ENCODE measurements around the gene CPNE6. TPM values are rescaled to one million over a fixed set of nuclear protein-coding genes. Genes with fewer than 3 reads are reported as not detected.
A peak's percentile ranks its signal among the peaks of the same experiment; 100 is the strongest.

CPNE6 gene
- total and polyA plus RNA-seq, 2 of the 13 experiments (the other 11 are each of a cell fraction or from before 2014, with no cell fraction given), result not detected

DNA sequence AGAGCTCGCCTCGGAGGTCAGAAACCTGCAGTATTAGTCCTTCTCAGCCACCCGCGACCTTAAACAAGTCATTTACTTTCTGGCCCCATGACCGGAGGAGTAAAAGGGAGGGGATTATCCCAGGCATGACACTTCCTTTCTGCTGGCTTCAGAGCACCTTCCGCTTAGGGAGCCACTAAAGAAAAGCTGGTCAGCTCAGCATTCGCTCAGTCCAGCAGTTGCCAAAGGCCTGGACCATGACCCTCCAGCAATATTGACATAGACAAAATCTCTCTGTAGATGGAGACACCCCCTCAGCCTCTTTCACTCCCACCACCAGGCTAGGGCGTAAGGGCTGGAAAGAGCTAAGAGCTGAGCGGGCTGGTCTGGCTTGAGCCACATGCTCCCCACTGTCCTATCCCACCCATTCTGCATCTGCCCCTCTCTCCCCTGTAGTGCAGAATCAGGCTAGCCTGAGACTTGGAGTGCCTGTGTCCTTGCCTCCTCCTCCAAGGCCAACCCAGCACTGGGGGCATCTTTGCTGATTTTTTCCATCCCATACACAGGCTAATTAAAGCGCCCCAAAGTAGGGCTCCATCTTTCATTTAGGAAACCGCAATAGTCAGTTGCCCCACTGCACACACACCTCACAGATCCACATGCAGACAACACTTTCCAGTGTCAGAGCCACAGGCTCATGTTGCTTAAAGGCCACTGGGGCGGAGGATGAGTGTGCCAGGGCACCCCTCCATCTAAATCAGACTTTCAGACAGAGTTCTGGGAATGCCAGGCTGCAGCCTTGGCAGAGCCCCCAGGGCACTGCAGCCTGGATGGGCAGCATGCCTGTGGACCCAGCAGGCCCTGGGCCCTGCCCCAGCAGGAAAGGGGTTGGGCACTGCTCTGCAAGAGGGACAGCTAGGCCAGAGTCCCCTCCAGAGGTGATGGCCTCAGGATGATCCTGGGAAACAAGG lies 4.0 kb upstream of the CPNE6 start (continued):
- TF ChIP-seq ZNF614 (CRISPR knock-in tag; IDR thresholded peaks at IDR 0.05; ENCODE audit: borderline replicate concordance) (peak; percentile 65; the same call in 1 of the 2 replicates), FOXJ3 (CRISPR knock-in tag; IDR thresholded peaks at IDR 0.05; ENCODE audit: borderline replicate concordance) (no peak), GZF1 (CRISPR knock-in tag; IDR thresholded peaks at IDR 0.05) (0 out of 2 replicates have a peak, but pooled peaks have one; percentile 66), EHMT2 (IDR thresholded peaks at IDR 0.05; ENCODE audit: borderline replicate concordance, low read depth, low read length) (no peak; the same call in 1 of the 2 replicates), HMG20B (CRISPR knock-in tag; conservative IDR thresholded peaks at IDR 0.05) (0 out of 2 replicates have a peak, but pooled peaks have one; percentile 11), ZNF510 (CRISPR knock-in tag; IDR thresholded peaks at IDR 0.05; ENCODE audit: low read depth) (no peak), GATAD2A (CRISPR knock-in tag; IDR thresholded peaks at IDR 0.05) (peak; percentile 63), MTF1 (CRISPR knock-in tag; IDR thresholded peaks at IDR 0.05) (no peak), MZF1 (CRISPR knock-in tag; IDR thresholded peaks at IDR 0.05; ENCODE audit: borderline replicate concordance) (0 out of 2 replicates have a peak, but pooled peaks have one; percentile 45), TEAD3 (CRISPR knock-in tag; optimal IDR thresholded peaks at IDR 0.05; ENCODE audit: borderline replicate concordance) (peak; percentile 65), PHF8 (CRISPR knock-in tag; IDR thresholded peaks at IDR 0.05) (0 out of 2 replicates have a peak, but pooled peaks have one; percentile 26), SUZ12 (IDR thresholded peaks at IDR 0.05; ENCODE audit: low read depth, low read length) (no peak), KLF16 (CRISPR knock-in tag; IDR thresholded peaks at IDR 0.05) (0 out of 4 replicates have a peak, but pooled peaks of 1 of the 2 experiments have one; percentile 23)
- TF ChIP-seq, protein P1, sequence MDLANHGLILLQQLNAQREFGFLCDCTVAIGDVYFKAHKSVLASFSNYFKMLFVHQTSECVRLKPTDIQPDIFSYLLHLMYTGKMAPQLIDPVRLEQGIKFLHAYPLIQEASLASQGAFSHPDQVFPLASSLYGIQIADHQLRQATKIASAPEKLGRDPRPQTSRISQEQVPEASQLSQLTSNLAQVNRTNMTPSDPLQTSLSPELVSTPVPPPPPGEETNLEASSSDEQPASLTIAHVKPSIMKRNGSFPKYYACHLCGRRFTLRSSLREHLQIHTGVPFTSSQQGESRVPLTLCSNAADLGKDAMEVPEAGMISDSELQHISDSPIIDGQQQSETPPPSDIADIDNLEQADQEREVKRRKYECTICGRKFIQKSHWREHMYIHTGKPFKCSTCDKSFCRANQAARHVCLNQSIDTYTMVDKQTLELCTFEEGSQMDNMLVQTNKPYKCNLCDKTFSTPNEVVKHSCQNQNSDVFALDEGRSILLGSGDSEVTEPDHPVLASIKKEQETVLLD (CRISPR knock-in tag; IDR thresholded peaks at IDR 0.05; ENCODE audit: low read depth), result no peak
- TF ChIP-seq, protein P2, sequence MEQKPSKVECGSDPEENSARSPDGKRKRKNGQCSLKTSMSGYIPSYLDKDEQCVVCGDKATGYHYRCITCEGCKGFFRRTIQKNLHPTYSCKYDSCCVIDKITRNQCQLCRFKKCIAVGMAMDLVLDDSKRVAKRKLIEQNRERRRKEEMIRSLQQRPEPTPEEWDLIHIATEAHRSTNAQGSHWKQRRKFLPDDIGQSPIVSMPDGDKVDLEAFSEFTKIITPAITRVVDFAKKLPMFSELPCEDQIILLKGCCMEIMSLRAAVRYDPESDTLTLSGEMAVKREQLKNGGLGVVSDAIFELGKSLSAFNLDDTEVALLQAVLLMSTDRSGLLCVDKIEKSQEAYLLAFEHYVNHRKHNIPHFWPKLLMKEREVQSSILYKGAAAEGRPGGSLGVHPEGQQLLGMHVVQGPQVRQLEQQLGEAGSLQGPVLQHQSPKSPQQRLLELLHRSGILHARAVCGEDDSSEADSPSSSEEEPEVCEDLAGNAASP (CRISPR knock-in tag; IDR thresholded peaks at IDR 0.05; ENCODE audit: borderline replicate concordance), result 0 out of 2 replicates have a peak, but pooled peaks have one; percentile 33
- TF ChIP-seq, protein P3, sequence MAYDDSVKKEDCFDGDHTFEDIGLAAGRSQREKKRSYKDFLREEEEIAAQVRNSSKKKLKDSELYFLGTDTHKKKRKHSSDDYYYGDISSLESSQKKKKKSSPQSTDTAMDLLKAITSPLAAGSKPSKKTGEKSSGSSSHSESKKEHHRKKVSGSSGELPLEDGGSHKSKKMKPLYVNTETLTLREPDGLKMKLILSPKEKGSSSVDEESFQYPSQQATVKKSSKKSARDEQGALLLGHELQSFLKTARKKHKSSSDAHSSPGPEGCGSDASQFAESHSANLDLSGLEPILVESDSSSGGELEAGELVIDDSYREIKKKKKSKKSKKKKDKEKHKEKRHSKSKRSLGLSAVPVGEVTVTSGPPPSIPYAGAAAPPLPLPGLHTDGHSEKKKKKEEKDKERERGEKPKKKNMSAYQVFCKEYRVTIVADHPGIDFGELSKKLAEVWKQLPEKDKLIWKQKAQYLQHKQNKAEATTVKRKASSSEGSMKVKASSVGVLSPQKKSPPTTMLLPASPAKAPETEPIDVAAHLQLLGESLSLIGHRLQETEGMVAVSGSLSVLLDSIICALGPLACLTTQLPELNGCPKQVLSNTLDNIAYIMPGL (CRISPR knock-in tag; IDR thresholded peaks at IDR 0.05; ENCODE audit: borderline replicate concordance in 1 of 2, low read depth in 1 of 2), result peak; percentile 8 to 52; a peak in 1 of 4 replicates
- TF ChIP-seq, protein P4, sequence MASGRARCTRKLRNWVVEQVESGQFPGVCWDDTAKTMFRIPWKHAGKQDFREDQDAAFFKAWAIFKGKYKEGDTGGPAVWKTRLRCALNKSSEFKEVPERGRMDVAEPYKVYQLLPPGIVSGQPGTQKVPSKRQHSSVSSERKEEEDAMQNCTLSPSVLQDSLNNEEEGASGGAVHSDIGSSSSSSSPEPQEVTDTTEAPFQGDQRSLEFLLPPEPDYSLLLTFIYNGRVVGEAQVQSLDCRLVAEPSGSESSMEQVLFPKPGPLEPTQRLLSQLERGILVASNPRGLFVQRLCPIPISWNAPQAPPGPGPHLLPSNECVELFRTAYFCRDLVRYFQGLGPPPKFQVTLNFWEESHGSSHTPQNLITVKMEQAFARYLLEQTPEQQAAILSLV (CRISPR knock-in tag; IDR thresholded peaks at IDR 0.05; ENCODE audit: borderline replicate concordance), result peak; percentile 49; the same call in 1 of the 2 replicates

All from HepG2 (cell line).